ENCODE data around the gene TBC1D23. TPM values are rescaled to one million over a fixed set of nuclear protein-coding genes. Genes with fewer than 3 reads are reported as not detected.

Gene TBC1D23
- polyA plus RNA-seq, 3 donors, result 10.2 to 22.7 (median 12.2) TPM

- H3K4me1 Mint-ChIP-seq, result peaks cover 7% of the 10 kb centered on the region
- Histone ChIP-seq H4K20me1 (ENCODE audit: insufficient read depth, low read length) (no peaks in the 10 kb centered on the region), H2AFZ (ENCODE audit: insufficient read depth, low read depth, low read length, poor library complexity, severe bottlenecking) (no peak overlapping the region), H3K4me2 (replicated peaks; ENCODE audit: extremely low read depth, low read length, poor library complexity, severe bottlenecking) (no peak overlapping the region), H3K9ac (ENCODE audit: insufficient read depth, low read length, poor library complexity, severe bottlenecking) (no peak overlapping the region), H3K27me3 (ENCODE audit: control insufficient read depth in 2 of 2, insufficient read depth in 2 of 2, low read length in 2 of 2) (no peaks in the 10 kb centered on the region), H3K36me3 (replicated peaks in 1 of 2; ENCODE audit: control insufficient read depth in 1 of 2, insufficient read depth in 2 of 2, low read length in 2 of 2) (peaks cover 45 to 76% of the 10 kb centered on the region in 2 donors), H3K79me2 (ENCODE audit: insufficient read depth, low read length) (no peaks in the 10 kb centered on the region), H3K4me1 (ENCODE audit: control insufficient read depth in 1 of 2, insufficient read depth in 2 of 2, low read length in 2 of 2) (no peaks in the 10 kb centered on the region), H3K27ac (ENCODE audit: low read depth in 1 of 2, low read length in 2 of 2) (no peak overlapping the region), H3K9me3 (replicated peaks in 1 of 2; ENCODE audit: control insufficient read depth in 1 of 2, insufficient read depth in 1 of 2, low read length in 2 of 2) (no peaks in the 10 kb centered on the region), H3K4me3 (replicated peaks in 1 of 3; ENCODE audit: low read depth in 2 of 3, low read length in 3 of 3) (no peak overlapping the region)
- no peak for TF ChIP-seq CTCF (IDR thresholded peaks at IDR 0.05)
- DNase-seq, result no peak
- no peaks in the 10 kb centered on the region for H3K27me3 Mint-ChIP-seq (ENCODE audit: low read depth in 3 of 3)
- H3K9me3 Mint-ChIP-seq, result peaks cover 0 to 2% (median 0%) of the 10 kb centered on the region in 7 donors
- intact Hi-C loops (cut with micrococcal nuclease), result no loop called here
- WGBS (ENCODE audit: insufficient coverage), result no CpG with 5 or more reads among the region's 2 CpGs
- H3K27ac Mint-ChIP-seq, result no peak overlapping the region
- peaks cover 46 to 65% of the 10 kb centered on the region in 2 donors for H3K36me3 Mint-ChIP-seq
- no peak overlapping the region for H3K4me3 Mint-ChIP-seq
Measured at GRCh38 chr3:100317912-100318311, 57.1 kb downstream of the TBC1D23 start.

GRCh38 chr3:100319951-100320350 lies 59.2 kb downstream of the TBC1D23 start:
- Mint-ChIP-seq H3K4me1 (peaks cover 7% of the 10 kb centered on the region), H3K36me3 (peaks cover 47 to 66% of the 10 kb centered on the region in 2 donors), H3K9me3 (peaks cover 0 to 2% (median 0%) of the 10 kb centered on the region in 7 donors), H3K4me3 (no peak overlapping the region), H3K27ac (no peak overlapping the region), H3K27me3 (ENCODE audit: low read depth in 3 of 3) (no peaks in the 10 kb centered on the region)
- H3K4me3 ChIP-seq (replicated peaks in 1 of 3; ENCODE audit: low read depth in 2 of 3, low read length in 3 of 3), result no peak overlapping the region
- no peak overlapping the region for H2AFZ ChIP-seq (ENCODE audit: insufficient read depth, low read depth, low read length, poor library complexity, severe bottlenecking)
- no peak overlapping the region for H3K9ac ChIP-seq (ENCODE audit: insufficient read depth, low read length, poor library complexity, severe bottlenecking)
- no peak overlapping the region for H3K27ac ChIP-seq (ENCODE audit: low read depth in 1 of 2, low read length in 2 of 2)
- WGBS (ENCODE audit: insufficient coverage), result 100% methylated on average over 1 of the region's 2 CpGs
- TF ChIP-seq CTCF (IDR thresholded peaks at IDR 0.05), result no peak
- H3K9me3 ChIP-seq (replicated peaks in 1 of 2; ENCODE audit: control insufficient read depth in 1 of 2, insufficient read depth in 1 of 2, low read length in 2 of 2), result no peaks in the 10 kb centered on the region
- H3K27me3 ChIP-seq (ENCODE audit: control insufficient read depth in 2 of 2, insufficient read depth in 2 of 2, low read length in 2 of 2), result no peaks in the 10 kb centered on the region
- H3K79me2 ChIP-seq (ENCODE audit: insufficient read depth, low read length), result no peaks in the 10 kb centered on the region
- no peaks in the 10 kb centered on the region for H4K20me1 ChIP-seq (ENCODE audit: insufficient read depth, low read length)
- no peak overlapping the region for H3K4me2 ChIP-seq (replicated peaks; ENCODE audit: extremely low read depth, low read length, poor library complexity, severe bottlenecking)
- no peaks in the 10 kb centered on the region for H3K4me1 ChIP-seq (ENCODE audit: control insufficient read depth in 1 of 2, insufficient read depth in 2 of 2, low read length in 2 of 2)
- peaks cover 54 to 80% of the 10 kb centered on the region in 2 donors for H3K36me3 ChIP-seq (replicated peaks in 1 of 2; ENCODE audit: control insufficient read depth in 1 of 2, insufficient read depth in 2 of 2, low read length in 2 of 2)
- no peak for DNase-seq
- intact Hi-C loops (cut with micrococcal nuclease), result no loop called here

All from CD14-positive monocyte (primary cell).